Stimulated activated CD8-positive, alpha-beta memory T cell treated with anti-CD3 and anti-CD28 coated beads, Interleukin-12 subunit alpha, Interleukin-12 subunit beta, amount 100 ng/mL, for 4 hours (primary cell): ENCODE results near the gene SLC24A4.

Experiments
- DNase-seq: peaks from one replicate; pipeline ENCODE4 v3.0.0-alpha.2; 2020; ENCODE audit warnings: low read depth

SLC24A4 gene

DNA sequence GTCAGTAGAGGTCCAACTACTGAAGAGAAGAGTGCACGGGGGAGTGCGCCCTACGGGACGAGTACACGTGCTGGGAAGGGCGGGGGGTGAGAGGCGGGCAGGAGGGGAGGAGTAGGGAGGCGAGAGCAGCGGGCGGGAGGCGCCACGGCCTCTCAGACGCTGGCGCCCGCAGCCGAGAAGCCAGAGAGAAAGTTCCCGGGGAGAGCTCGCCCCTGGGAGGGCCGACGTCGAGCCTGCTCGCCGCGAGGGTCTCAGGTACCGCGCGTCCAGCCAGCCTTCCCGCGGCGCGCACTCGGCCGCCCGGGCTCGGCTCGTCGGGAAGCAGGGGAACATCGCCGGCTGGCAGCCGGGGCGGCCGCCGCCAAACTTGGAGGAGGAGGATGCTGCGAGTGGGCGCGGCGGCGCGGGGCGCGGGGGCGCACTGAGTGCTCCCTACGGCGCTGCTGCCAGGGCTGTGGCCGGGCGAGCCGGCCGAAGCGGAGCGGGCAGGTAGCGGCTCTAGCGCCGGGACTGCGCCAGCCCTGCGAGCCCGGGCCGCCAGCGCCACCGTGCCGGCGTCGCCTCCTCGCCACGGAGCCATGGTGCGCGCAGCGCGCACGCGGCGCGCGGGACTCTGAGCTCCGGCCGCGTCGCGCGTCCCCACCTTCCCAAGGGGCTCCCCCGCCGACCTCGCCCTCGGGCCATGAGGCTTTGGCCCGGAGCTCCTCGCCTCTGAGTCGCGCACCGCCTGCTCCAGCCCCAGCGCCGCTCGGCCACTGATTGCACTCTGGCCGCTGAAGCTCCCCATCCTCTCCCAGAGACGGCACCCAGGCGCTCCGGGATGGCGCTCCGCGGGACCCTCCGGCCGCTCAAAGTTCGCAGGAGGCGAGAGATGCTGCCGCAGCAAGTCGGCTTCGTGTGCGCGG, at the start of gene SLC24A4:
Gene SLC24A4 (plus strand): TSS at position 155 of the 905 bp plus-strand sequence. CDS start 666 bp downstream, at position 821.
- DNase-seq: no peak

GRCh38 chr14:92273166-92273565, 49.8 kb upstream of the SLC24A4 start:
- no peak for DNase-seq

- no peak for DNase-seq
Observed at GRCh38 chr14:92274055-92274454, 48.9 kb upstream of the SLC24A4 start.

- DNase-seq: no peak
Observed at GRCh38 chr14:92276074-92276473, 46.9 kb upstream of the SLC24A4 start.

DNA sequence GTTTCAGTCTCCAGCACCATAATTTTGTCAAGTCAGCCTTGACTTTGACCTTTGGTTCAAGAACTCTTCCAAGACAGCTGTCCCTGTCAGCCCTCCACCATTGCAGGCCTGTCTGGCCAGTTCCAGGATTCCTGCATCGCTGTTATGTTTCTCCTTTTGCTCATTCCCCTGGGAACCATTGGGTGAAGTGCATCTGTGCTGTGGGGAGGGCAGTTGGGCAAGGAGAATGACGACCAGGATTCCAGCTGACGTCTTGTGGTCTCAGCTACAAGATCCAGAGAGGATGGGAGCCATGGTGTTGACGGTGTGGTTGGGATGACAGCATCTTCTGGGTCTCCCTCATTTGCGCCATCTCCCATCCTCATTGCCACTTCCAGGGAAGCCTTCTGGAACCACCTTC, 45.9 kb upstream of the SLC24A4 start:
- DNase-seq: no peak

DNA sequence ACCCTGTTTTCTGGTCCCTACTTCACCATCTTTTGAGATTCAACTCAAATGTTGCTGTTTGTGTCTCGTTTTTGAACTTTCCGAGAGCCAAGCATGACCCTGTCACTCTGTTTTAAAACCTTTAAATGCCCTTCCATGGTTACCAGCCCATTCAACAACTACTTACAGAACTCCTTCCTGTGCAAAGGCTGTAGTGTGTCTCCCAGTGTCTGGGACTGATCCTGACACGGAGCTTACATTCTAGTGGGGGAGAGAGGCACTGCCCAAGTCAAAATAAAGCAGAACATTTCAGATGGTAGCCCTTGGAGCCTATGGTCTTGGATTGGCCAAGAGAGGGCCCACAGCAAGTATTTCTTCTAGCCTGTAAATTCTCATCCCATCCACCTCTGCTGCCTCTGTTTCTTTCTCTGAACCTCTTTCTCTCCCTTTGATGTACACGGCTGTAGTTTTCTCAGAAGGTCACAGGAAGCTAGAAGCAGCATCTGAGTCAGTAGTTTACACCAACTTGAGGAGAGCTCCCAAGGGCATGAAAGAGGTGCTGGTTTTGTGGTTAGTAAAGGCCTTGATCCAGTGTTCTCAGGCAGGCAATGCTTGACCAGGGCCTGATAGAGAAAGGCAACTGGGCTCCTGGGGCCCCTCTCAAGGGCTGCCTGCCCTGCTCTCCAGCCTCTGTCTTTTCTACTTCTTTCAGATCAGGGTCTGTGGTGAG, 42.3 kb upstream of the SLC24A4 start:
- DNase-seq: no peak

- DNase-seq: no peak
Observed at GRCh38 chr14:92282669-92283068, 40.3 kb upstream of the SLC24A4 start.

GRCh38 chr14:92285311-92285710, 37.7 kb upstream of the SLC24A4 start:
- no peak for DNase-seq

DNA sequence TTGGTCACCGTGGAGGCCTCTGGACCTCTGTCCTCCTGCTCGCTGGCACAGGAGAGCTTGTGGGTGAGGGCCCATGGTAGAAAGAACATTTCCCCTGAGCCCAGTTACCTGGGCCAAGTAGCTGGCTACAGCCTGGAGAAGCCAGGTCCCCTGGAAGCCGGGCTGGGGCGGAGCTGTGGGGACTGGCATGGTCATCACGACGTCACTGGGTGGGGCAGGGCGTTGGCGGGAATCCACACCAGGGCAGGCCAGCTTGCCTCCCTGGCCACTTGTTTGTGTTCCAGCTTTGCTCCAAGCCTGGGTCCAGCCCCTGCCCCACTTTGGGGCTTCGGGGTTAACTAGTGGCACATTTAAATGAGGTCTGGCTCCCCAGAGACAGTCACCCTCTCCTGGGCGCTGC, 35.0 kb upstream of the SLC24A4 start:
- no peak for DNase-seq

- DNase-seq: no peak
Observed at GRCh38 chr14:92288994-92289660, 33.8 kb upstream of the SLC24A4 start.

- DNase-seq: no peak
Observed at GRCh38 chr14:92292673-92293072, 30.3 kb upstream of the SLC24A4 start.

DNA sequence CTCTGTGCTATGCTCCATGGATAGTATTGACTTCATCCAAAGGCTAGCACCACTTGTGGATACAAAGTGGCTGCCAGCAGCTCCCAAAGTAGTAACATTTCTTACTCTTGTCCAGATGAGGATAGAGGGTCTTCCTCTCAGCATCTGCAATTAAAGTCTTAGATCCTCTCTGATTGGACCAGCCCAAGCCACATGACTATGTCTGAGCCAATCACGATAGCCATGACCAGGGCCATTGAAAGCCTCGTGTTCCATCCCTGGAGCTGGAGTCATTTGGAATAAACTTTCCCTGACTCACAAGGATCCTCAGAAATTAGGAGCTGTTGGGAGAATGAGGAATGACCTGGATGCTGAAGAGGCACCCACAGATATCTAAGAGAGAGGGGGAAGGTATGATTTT, 28.5 kb upstream of the SLC24A4 start:
- DNase-seq: no peak

GRCh38 chr14:92297818-92298595, 25.0 kb upstream of the SLC24A4 start:
- no peak for DNase-seq

DNA sequence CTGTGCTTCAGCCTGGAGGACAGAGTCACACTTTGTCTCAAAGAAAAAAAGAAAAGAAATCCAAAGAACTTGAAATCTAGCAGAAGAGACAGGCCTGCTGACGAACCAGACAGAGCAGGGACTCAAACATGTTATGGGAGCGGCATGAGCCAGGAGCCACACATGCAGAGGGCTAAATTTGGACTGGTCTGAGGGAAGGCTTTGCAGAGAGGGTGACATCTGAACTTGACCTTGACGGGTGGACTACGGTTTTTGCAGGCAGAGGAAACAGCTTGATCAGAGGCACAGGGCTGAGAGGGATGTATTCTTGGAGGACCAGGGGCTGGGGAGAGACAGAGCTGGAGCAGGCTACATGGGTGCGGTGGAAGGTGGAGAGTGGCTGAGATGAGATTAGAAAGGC, 20.5 kb upstream of the SLC24A4 start:
- DNase-seq: no peak

GRCh38 chr14:92308716-92309115, 14.2 kb upstream of the SLC24A4 start:
- DNase-seq: no peak

DNA sequence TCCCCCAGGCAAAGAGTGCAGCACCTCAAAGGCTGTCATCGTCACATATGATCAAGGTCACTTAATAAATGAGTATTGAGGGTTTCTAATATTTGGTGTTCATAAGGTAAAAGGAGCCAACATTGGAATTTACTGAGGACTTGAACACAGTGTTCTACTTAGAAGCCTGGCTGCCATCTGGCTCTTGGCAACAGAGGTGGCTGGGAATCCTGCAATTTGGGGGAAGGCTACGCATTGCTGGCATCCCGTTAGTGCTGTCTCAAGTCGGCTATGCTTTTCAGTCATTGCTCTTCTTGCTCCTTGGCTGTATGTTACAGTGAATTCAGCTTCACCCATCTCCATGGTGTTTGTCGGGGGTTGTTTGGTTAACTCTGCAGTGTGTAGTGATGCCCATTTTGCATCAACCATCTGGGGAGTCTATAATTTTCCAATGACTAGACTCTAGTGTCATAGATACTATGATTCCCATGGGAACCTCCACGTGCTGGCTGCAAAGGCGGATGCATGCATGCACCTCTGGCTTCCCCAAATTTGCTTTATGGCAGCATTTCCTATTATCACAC, 12.9 kb upstream of the SLC24A4 start:
- no peak for DNase-seq

DNA sequence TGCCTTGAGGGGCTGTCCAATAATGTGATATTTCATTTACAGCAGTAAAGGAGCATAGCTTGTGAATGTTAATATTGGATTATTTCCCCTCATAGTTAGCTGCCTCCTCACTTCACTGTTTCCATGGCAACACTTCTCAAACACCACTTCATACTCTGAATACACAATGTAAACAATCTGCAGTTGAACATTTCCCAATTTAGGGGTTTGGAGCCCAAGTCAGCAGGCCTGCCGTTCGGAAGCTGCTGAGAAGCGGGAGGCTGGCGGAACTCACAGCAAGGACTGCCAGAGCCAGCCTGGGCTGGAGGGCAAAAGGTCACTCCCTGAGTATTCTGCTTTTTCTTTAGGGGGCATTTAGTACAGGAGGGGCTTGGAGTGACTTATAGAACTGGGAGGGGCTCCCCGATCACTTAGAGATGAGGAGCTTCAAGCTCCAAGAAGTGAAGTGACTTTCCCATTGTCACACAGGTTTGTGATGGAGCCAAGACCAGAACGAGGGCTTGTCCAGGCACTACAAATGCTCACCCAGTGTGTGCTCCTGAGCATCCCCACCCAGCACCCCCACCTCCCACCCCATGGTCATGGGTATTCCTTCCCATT, 12.1 kb upstream of the SLC24A4 start:
- DNase-seq: no peak

DNA sequence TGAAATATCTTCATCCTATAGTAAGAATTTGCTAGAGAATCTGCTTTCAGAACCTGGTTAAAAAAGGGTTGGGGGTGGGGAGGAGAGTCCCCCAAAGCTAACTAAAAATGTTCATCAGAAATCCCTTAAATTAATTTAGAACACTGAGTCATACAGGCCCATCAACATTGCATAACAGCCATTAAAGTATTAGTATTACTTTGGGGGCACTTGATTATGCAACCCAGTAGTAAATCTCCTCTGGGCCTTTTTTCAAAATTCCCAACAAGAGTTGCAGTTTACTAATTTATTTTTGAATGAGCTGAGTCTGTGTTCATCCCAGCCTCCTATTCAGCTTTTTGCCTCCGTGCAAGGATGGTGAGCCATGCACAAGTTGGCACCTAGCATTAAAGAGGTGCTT, 8.8 kb upstream of the SLC24A4 start:
- no peak for DNase-seq

- DNase-seq: no peak
Observed at GRCh38 chr14:92315050-92315805, 7.7 kb upstream of the SLC24A4 start.

DNA sequence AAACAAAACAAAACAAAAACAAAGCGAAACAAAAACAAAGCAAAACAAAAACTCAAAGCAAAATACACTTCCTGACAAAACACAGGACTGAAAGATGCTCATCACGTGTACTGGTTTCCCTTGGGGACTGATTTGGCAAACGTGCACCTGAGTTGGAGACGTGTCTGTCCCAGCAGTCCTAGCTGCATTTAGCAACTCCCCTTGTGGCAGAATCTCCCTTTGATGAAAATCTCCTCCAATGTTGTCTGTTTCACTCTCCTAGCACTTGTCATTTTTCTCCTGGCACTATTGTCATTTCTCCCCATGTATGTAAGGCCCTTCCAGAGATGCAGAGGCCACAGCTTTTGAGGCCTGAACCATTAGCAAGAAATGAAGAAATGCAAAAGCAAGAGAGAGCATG, 6.8 kb upstream of the SLC24A4 start:
- DNase-seq: no peak

DNA sequence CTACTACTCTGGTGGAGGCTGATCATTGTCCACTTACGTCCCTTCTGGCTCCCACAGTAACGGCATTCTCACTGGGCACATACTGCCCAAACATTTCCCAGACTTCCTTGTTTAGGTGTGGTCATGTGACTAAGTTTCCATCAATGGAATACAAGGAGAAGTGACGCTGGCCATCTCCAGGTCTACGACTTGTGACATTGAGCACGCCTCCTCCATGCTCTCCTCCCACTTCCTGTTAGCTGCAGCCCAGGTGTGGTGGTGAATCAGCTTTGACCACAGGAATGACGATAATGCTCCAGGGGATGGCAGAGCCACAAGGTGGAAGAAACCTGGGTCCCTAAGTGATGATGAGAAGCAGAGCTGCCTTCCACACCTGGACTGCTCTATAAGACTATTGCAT, 6.0 kb upstream of the SLC24A4 start:
- DNase-seq: no peak
